ENCODE data around the gene CLDN34. TPM values are rescaled to one million over a fixed set of nuclear protein-coding genes. Genes with fewer than 3 reads are reported as not detected.

Gene CLDN34
- total RNA-seq, 1 donor from 2014 or later: not detected

- intact Hi-C loops (cut with DNase I): no loop called here
- no peak for DNase-seq
- ATAC-seq (ENCODE audit: poor library complexity): no peak
Observed at GRCh38 chrX:9958183-9958582, 9.0 kb upstream of the CLDN34 start.

- DNase-seq (no peak), ATAC-seq (ENCODE audit: poor library complexity) (no peak)
- intact Hi-C loops (cut with DNase I): no loop called here
Observed at GRCh38 chrX:9961750-9962149, 5.4 kb upstream of the CLDN34 start.

- DNase-seq: no peak
- no peak for ATAC-seq (ENCODE audit: poor library complexity)
- intact Hi-C loops (cut with DNase I): no loop called here
Observed at GRCh38 chrX:9977635-9978034, 10.5 kb downstream of the CLDN34 start.

GRCh38 chrX:9980401-9980800 is 13.2 kb downstream of the CLDN34 start:
- DNase-seq (no peak), ATAC-seq (ENCODE audit: poor library complexity) (no peak)
- intact Hi-C loops (cut with DNase I): loop anchor here (10.0 kb wide), 1 partner anchor 96 kb away; no protein-coding TSS in a partner anchor

GRCh38 chrX:9980927-9981326 is 13.8 kb downstream of the CLDN34 start:
- DNase-seq (no peak), ATAC-seq (ENCODE audit: poor library complexity) (no peak)
- intact Hi-C loops (cut with DNase I): loop anchor here (10.0 kb wide), 1 partner anchor 96 kb away; no protein-coding TSS in a partner anchor

GRCh38 chrX:9983441-9983840 is 16.3 kb downstream of the CLDN34 start:
- intact Hi-C loops (cut with DNase I): loop anchor here (10.0 kb wide), 1 partner anchor 99 kb away; no protein-coding TSS in a partner anchor
- ATAC-seq (ENCODE audit: poor library complexity) (no peak), DNase-seq (no peak)

- intact Hi-C loops (cut with DNase I): loop anchor here (10.0 kb wide), 1 partner anchor 99 kb away; no protein-coding TSS in a partner anchor
- no peak for ATAC-seq (ENCODE audit: poor library complexity)
- no peak for DNase-seq
Observed at GRCh38 chrX:9983846-9984245, 16.7 kb downstream of the CLDN34 start.

GRCh38 chrX:9988762-9989161 is 21.6 kb downstream of the CLDN34 start:
- DNase-seq (no peak), ATAC-seq (ENCODE audit: poor library complexity) (no peak)
- intact Hi-C loops (cut with DNase I): loop anchor here (10.0 kb wide), 1 partner anchor 104 kb away; no protein-coding TSS in a partner anchor

GRCh38 chrX:9992061-9992460 is 24.9 kb downstream of the CLDN34 start:
- ATAC-seq (ENCODE audit: poor library complexity) (no peak), DNase-seq (no peak)
- intact Hi-C loops (cut with DNase I): no loop called here

- DNase-seq: no peak
- no peak for ATAC-seq (ENCODE audit: poor library complexity)
- intact Hi-C loops (cut with DNase I): no loop called here
Observed at GRCh38 chrX:9992724-9993123, 25.6 kb downstream of the CLDN34 start.

GRCh38 chrX:9995855-9996339 is 28.7 kb downstream of the CLDN34 start:
- ATAC-seq (ENCODE audit: poor library complexity) (peak; percentile 97), DNase-seq (peak; percentile 90)
- intact Hi-C loops (cut with DNase I): loop anchor here (5.0 kb wide), 1 partner anchor 121 kb away; no protein-coding TSS in a partner anchor

- intact Hi-C loops (cut with DNase I): loop anchor here (5.0 kb wide), 1 partner anchor 120 kb away; no protein-coding TSS in a partner anchor
- ATAC-seq (ENCODE audit: poor library complexity) (no peak), DNase-seq (no peak)
Observed at GRCh38 chrX:9997041-9997440, 29.9 kb downstream of the CLDN34 start.

GRCh38 chrX:9997524-9997923 is 30.4 kb downstream of the CLDN34 start:
- intact Hi-C loops (cut with DNase I): loop anchor here (5.0 kb wide), 1 partner anchor 120 kb away; no protein-coding TSS in a partner anchor
- ATAC-seq (ENCODE audit: poor library complexity): peak; percentile 52
- DNase-seq: no peak

GRCh38 chrX:10001496-10001895 is 34.3 kb downstream of the CLDN34 start:
- intact Hi-C loops (cut with DNase I): no loop called here
- ATAC-seq (ENCODE audit: poor library complexity) (no peak), DNase-seq (no peak)

- DNase-seq: no peak
- intact Hi-C loops (cut with DNase I): no loop called here
- ATAC-seq (ENCODE audit: poor library complexity): no peak
Observed at GRCh38 chrX:10004832-10005475, 37.8 kb downstream of the CLDN34 start.

GRCh38 chrX:10006086-10006485 is 38.9 kb downstream of the CLDN34 start:
- ATAC-seq (ENCODE audit: poor library complexity) (no peak), DNase-seq (no peak)
- intact Hi-C loops (cut with DNase I): no loop called here

GRCh38 chrX:10006770-10007169 is 39.6 kb downstream of the CLDN34 start:
- intact Hi-C loops (cut with DNase I): no loop called here
- DNase-seq (no peak), ATAC-seq (ENCODE audit: poor library complexity) (peak; percentile 64)

GRCh38 chrX:10007621-10008020 is 40.5 kb downstream of the CLDN34 start:
- peak; percentile 66 for ATAC-seq (ENCODE audit: poor library complexity)
- intact Hi-C loops (cut with DNase I): no loop called here
- DNase-seq: no peak

GRCh38 chrX:10008483-10009056 is 41.4 kb downstream of the CLDN34 start:
- intact Hi-C loops (cut with DNase I): no loop called here
- DNase-seq: no peak
- no peak for ATAC-seq (ENCODE audit: poor library complexity)

- ATAC-seq (ENCODE audit: poor library complexity): no peak
- DNase-seq: no peak
- intact Hi-C loops (cut with DNase I): no loop called here
Observed at GRCh38 chrX:10009741-10010140, 42.6 kb downstream of the CLDN34 start.

Data from Right ventricle myocardium superior (tissue), 1 donor.